ENCODE data around the gene C6orf62.

Gene C6orf62

DNA sequence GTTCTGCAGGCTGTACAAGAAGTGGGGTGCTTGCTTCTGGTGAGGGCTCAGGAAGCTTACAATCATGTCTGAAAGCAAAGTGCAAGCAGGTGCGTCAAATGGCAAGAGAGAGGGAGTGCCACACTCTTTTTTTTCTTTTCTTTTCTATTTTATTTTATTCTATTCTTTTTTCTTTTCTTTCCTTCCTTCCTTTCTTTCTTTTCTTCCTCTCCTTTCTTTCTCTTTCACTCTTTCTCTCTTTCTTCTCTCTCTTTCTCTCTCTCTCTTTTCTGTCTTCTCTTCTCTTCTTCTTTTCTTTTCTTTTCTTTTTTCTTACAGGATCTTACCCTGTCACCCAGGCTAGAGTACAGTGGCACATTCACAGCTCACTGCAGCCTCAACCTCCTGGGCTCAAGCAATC, 32.5 kb downstream of the C6orf62 start:
- TF ChIP-seq GATA3 (IDR thresholded peaks at IDR 0.05; ENCODE audit: low read depth, low read length) (no peak), GATA2 (IDR thresholded peaks at IDR 0.05; ENCODE audit: low read depth, low read length) (no peak)

DNA sequence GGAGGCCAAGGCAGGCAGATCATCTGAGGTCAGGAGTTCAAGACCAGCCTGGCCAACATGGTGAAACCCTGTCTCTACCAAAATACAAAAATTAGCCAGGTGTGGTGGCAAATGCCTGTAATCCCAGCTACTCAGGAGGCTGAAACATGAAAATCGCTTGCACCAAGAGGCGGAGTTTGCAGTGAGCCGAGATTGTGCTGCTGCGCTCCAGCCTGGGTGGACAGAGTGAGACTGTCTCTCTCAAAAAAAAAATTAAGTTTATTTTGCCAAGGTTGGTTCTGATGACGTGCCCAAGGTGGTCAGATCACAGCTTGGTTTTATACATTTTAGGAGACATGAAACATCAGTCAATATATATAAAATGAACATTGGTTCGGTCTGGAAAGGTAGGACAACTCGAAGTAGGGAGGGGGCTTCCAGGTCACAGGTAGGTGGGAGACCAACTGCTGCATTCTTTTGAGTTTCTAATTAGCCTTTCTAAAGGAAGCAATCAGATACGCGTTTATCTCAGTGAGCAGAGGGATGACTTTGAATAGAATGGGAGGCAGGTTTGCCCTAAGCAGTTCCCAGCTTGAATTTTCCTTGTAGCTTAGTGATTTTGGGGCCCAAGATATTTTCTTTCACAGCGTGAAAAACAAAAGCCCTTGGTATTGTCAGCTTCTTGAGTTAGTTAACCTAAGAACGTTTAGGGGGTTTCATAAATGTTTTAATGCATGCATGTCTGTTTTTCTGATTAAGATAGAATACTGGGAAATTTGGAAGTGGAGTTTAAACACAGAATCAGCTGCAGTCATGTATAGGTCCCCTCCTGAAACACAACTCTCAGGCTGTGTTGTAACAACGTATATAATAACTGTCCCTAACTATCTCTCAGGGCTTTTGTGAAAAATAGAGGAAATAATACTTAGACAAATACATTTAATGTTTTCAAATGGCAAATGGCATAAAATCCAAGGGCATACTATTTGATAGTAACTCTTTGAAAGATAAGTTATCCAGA, 35.4 kb downstream of the C6orf62 start:
- TF ChIP-seq GATA2 (IDR thresholded peaks at IDR 0.05; ENCODE audit: low read depth, low read length) = no peak
- TF ChIP-seq GATA3 (IDR thresholded peaks at IDR 0.05; ENCODE audit: low read depth, low read length) = no peak

DNA sequence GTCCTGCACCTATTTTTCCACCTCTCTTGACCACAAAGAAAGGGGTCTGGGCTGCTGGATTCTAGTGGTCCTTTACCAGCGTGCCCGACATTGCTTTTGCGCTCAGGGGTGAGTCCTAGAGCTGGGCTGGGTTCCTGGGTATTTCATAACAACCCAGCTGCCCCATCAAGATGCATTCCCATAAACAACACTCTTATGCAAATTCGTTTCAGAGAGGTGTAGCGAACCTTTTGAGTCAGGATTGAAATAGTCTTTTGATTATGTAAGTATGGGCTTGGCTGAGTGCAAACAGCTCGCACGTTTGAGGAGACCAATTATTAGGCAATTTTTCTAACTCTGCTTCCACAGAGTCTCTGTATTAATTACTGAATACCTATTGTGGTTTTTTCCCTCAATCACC, 38.4 kb downstream of the C6orf62 start:
- TF ChIP-seq GATA2 (IDR thresholded peaks at IDR 0.05; ENCODE audit: low read depth, low read length) (no peak), GATA3 (IDR thresholded peaks at IDR 0.05; ENCODE audit: low read depth, low read length) (no peak)

GRCh38 chr6:24673625-24674024, 45.3 kb downstream of the C6orf62 start:
- TF ChIP-seq GATA3 (IDR thresholded peaks at IDR 0.05; ENCODE audit: low read depth, low read length) = no peak
- TF ChIP-seq GATA2 (IDR thresholded peaks at IDR 0.05; ENCODE audit: low read depth, low read length) = no peak

- no peak for TF ChIP-seq GATA2 (IDR thresholded peaks at IDR 0.05; ENCODE audit: low read depth, low read length)
Measured at GRCh38 chr6:24672620-24673182, 46.3 kb downstream of the C6orf62 start.

DNA sequence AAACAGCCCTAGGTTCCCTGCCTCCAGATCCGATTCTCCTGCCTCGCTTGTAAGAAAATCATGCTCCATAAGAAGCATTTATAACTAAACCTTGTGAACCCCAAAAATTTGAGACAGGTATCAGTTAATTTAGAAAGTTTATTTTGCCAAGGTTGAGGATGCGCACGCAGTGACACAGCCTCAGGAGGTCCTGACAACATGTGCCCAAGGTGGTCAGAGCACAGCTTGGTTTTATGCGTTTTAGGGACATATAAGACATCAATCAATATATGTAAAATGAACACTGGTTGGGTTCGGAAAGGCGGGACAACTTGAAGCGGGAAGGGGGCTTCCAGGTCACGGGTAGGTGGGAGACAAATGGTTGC, 50.0 kb downstream of the C6orf62 start:
- TF ChIP-seq GATA2 (IDR thresholded peaks at IDR 0.05; ENCODE audit: low read depth, low read length) = no peak
- no peak for TF ChIP-seq GATA3 (IDR thresholded peaks at IDR 0.05; ENCODE audit: low read depth, low read length)

DNA sequence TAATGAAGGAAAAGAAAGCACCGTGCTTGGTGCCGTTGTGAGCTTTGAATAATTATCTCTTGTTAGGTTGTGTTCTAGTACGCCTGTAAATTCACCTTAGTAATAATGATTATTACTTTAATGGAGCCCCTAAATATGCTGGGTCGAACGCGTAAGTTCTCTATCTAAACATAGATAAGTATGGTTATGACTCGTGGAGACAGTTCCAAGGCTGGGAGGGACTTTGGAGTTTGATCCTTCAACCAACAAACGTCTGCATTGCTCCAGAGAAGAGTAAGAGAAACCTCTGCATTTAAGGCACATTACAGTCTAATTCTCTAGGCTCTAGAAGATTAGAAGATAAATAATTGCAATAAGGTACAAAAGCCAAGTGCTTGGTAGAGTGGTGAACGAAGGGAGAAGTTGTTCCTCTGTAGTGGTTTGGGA, 51.6 kb downstream of the C6orf62 start:
- TF ChIP-seq GATA2 (IDR thresholded peaks at IDR 0.05; ENCODE audit: low read depth, low read length) (no peak), GATA3 (IDR thresholded peaks at IDR 0.05; ENCODE audit: low read depth, low read length) (no peak)

DNA sequence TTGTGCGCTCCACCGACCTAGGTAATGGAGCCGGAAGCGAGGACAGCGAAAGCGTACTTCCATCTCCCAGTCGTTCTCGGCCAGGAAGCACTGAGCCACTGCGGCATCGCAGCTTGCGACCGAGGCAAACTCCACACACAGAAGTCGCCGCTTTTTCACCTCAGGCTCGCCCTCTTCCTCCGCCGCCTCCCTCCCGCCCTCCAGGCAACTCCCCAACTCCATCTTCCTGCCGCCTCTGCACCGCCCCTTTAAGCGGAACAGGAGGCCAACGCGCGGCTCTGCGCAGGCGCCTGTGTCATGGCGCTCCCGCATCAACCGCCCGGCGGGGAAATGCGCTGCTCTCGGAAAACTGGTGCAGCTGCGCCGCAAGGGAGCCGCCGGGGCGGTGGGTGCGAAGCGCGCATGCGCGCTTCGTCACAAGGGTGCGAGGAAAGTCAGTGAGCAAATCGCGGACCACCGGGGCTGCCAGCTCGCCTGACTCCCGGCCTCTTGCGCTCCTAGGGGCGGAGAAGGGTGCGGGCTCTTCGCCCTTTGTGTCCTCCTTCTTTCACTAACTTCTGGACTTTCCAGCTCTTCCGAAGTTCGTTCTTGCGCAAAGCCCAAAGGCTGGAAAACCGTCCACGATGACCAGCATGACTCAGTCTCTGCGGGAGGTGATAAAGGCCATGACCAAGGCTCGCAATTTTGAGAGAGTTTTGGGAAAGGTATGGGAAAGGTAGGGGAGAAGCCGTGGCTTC, 52.1 kb downstream of the C6orf62 start, which contains the start of the genes ACOT13 and TDP2:
ACOT13 (plus strand) TSS at position 437 of the 737 bp plus-strand sequence; CDS start at position 624, 187 bp downstream.
TDP2 (minus strand) TSS at position 259 of the 737 bp plus-strand sequence; CDS start at position 222, 37 bp downstream.
- TF ChIP-seq GATA2 (IDR thresholded peaks at IDR 0.05; ENCODE audit: low read depth, low read length) (peak; percentile 20; the same call in 1 of the 2 replicates), GATA3 (IDR thresholded peaks at IDR 0.05; ENCODE audit: low read depth, low read length) (no peak)

DNA sequence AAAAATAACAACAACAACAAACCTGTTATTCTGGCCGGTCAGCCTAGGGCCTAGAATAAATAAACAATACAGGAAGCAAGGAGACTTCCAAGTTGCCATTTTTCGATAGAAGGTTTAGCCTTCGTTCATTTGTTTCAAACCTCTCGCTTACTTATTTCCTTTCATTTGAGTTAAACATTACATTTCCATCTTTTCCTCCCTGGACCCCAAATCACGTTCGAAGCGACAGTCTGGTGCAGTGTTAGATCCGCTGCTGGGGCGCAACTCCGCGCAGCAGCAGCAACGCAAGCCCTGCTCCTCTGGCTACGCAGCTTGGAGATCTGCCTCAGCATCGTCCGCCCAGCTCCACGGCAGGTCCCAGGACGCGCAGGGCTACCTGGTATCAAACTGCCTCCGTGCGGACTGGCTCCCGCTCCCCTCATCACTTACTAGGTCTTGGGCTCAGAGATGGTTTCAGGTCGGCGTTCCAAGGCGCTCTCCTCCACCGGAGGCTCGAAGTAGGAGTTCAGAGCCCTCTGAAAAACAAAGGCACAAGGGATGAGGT, 52.8 kb downstream of the C6orf62 start:
- TF ChIP-seq GATA3 (IDR thresholded peaks at IDR 0.05; ENCODE audit: low read depth, low read length) (no peak), GATA2 (IDR thresholded peaks at IDR 0.05; ENCODE audit: low read depth, low read length) (no peak)

GRCh38 chr6:24664046-24664987, 54.6 kb downstream of the C6orf62 start:
- no peak for TF ChIP-seq GATA2 (IDR thresholded peaks at IDR 0.05; ENCODE audit: low read depth, low read length)

DNA sequence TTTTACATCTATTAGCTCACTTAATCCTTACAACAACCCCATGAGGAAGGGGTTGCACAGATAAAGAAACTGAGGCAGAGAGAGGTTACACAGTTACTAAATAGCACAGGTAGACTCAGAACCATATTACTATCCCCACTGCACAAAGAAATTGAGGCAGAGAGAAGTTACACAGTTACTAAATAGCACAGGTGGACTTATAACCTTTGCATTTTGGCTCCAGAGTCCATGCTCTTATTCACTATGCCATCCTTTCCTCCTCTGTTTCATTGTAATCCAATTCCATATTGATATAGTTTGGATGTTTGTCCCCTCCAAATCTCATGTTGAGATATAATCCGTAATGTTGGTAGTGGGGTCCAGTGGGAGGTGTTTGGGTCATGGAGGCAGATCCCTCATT, 55.8 kb downstream of the C6orf62 start:
- no peak for TF ChIP-seq GATA2 (IDR thresholded peaks at IDR 0.05; ENCODE audit: low read depth, low read length)

DNA sequence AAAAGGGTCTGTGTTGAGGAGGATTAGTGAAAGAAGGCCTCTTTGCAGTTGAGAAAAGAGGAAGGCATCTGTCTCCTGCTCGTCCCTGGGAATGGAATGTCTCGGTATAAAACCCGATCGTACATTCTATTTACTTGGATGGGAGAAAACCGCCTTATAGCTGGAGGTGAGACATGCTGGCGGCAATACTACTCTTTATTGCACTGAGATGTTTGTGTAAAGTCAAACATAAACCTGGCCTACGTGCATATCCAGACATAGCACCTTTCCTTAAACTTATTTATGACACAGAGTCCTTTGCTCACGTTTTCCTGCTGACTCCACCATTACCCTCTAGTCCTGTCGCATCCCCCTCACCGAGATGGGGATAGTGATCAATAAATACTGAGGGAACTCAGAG, 56.7 kb downstream of the C6orf62 start:
- TF ChIP-seq GATA2 (IDR thresholded peaks at IDR 0.05; ENCODE audit: low read depth, low read length) (no peak), GATA3 (IDR thresholded peaks at IDR 0.05; ENCODE audit: low read depth, low read length) (no peak)

GRCh38 chr6:24660105-24660504, 58.8 kb downstream of the C6orf62 start:
- no peak for TF ChIP-seq GATA3 (IDR thresholded peaks at IDR 0.05; ENCODE audit: low read depth, low read length)
- TF ChIP-seq GATA2 (IDR thresholded peaks at IDR 0.05; ENCODE audit: low read depth, low read length) = no peak

All from SH-SY5Y (cell line).